ENCODE measurements around the gene MARK4. TPM values are rescaled to one million over a fixed set of nuclear protein-coding genes. Genes with fewer than 3 reads are reported as not detected.

The MARK4 gene
- total and polyA plus RNA-seq, 12 donors: 5.6 to 53.3 (median 26.6) TPM

DNA sequence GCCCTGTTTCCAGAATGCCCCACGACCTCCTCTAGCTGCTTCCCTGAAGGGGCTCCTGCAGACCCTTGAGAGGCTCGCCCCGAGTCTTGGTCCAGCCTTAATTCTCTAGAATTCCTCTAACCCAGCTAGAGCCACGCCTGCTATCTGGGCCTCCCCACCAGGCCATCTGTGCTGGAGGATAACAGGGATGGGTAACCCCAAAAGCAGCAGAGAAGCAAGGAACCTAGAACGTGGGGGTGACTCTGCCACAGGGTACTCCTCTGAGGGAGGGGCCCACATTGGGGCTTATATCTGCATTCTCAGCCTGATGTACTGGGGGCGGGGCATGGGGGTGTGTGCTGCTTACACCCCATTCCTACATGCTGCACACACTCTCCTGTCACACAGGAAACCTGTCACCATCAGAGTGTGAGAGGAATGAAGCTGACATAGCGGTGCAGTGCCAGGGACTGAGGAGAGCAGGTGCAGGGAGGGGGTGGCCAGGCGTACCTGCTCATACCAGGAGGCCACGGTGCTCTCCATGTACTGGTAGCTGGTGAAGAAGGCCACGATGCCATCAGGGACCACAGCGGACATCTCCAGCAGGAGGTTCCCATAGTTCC, 103.3 kb downstream of the MARK4 start:
- no peak overlapping the region for H3K27ac ChIP-seq

More for the DNA sequence above, 103.3 kb downstream of the MARK4 start:
- no peak overlapping the region for H3K4me3 ChIP-seq
- intact Hi-C loops (cut with DNase I): loop anchor here in 1 of 2 donors (10.0 kb wide), 1 partner anchor 340 kb away; no protein-coding TSS in a partner anchor
- no peaks in the 10 kb centered on the region for H3K27me3 ChIP-seq
- peaks cover 0 to 30% of the 10 kb centered on the region in 2 donors for H3K36me3 ChIP-seq (replicated peaks in 1 of 2)
- H3K9me3 ChIP-seq (replicated peaks in 1 of 3): no peaks in the 10 kb centered on the region
- no peak for DNase-seq
- 94 to 97% (median 96%) methylated on average over 11 of the region's 11 CpGs for WGBS, 4 donors
- TF ChIP-seq POLR2A (IDR thresholded peaks at IDR 0.05): no peak
- TF ChIP-seq, protein P1, sequence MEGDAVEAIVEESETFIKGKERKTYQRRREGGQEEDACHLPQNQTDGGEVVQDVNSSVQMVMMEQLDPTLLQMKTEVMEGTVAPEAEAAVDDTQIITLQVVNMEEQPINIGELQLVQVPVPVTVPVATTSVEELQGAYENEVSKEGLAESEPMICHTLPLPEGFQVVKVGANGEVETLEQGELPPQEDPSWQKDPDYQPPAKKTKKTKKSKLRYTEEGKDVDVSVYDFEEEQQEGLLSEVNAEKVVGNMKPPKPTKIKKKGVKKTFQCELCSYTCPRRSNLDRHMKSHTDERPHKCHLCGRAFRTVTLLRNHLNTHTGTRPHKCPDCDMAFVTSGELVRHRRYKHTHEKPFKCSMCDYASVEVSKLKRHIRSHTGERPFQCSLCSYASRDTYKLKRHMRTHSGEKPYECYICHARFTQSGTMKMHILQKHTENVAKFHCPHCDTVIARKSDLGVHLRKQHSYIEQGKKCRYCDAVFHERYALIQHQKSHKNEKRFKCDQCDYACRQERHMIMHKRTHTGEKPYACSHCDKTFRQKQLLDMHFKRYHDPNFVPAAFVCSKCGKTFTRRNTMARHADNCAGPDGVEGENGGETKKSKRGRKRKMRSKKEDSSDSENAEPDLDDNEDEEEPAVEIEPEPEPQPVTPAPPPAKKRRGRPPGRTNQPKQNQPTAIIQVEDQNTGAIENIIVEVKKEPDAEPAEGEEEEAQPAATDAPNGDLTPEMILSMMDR (IDR thresholded peaks at IDR 0.05): no peak
- H3K4me1 ChIP-seq (replicated peaks in 1 of 2): no peaks in the 10 kb centered on the region

Other genes starting within 250 kb of the MARK4 start
- 10 to 100 TPM in 7 of 9 donors, 1 to 10 TPM in 2; 2.0 to 39.1 (median 11.6) TPM for gene RELB, start 249.8 kb upstream of the MARK4 start, total RNA-seq
- 10 to 100 TPM in 2 of 3 donors, 1 to 10 TPM in 1; 3.9 to 17.7 (median 12.4) TPM for gene RELB, start 249.8 kb upstream of the MARK4 start, polyA plus RNA-seq
- 100 to 1,000 TPM in 1 of 9 donors, 10 to 100 TPM in 8; 19.8 to 137 (median 53.7) TPM for gene CLASRP, start 212.2 kb upstream of the MARK4 start, total RNA-seq
- gene CLASRP, start 212.2 kb upstream of the MARK4 start, polyA plus RNA-seq: 100 to 1,000 TPM in 2 of 3 donors, 10 to 100 TPM in 1; 39.8 to 730 (median 246) TPM
- gene ZNF296, start 174.8 kb upstream of the MARK4 start, total RNA-seq: 1 to 10 TPM in 2 of 9 donors, under 1 TPM in 6, not detected in 1; 0.06 to 1.3 (median 0.68) TPM
- 10 to 100 TPM in 1 of 3 donors, 1 to 10 TPM in 1, not detected in 1; 2.5 to 13.2 TPM for gene ZNF296, start 174.8 kb upstream of the MARK4 start, polyA plus RNA-seq
- 10 to 100 TPM in 7 of 9 donors, 1 to 10 TPM in 2; 4.0 to 24.9 (median 14.6) TPM for gene GEMIN7, start 172.0 kb upstream of the MARK4 start, total RNA-seq
- gene GEMIN7, start 172.0 kb upstream of the MARK4 start, polyA plus RNA-seq: 10 to 100 TPM; 11.3 to 29.0 (median 23.9) TPM
- gene PPP1R37, start 158.1 kb upstream of the MARK4 start, total RNA-seq: 10 to 100 TPM; 24.3 to 86.7 (median 53.1) TPM
- gene PPP1R37, start 158.1 kb upstream of the MARK4 start, polyA plus RNA-seq: 100 to 1,000 TPM in 1 of 3 donors, 10 to 100 TPM in 2; 16.4 to 244 (median 45.4) TPM
- gene NKPD1, start 90.3 kb upstream of the MARK4 start, total RNA-seq: 1 to 10 TPM in 1 of 9 donors, under 1 TPM in 7, not detected in 1; 0.06 to 1.1 (median 0.27) TPM
- under 1 TPM in 2 of 3 donors, not detected in 1; 0.13 to 0.16 TPM for gene NKPD1, start 90.3 kb upstream of the MARK4 start, polyA plus RNA-seq
- 10 to 100 TPM; 24.6 to 71.4 (median 36.7) TPM for gene TRAPPC6A, start 73.0 kb upstream of the MARK4 start, total RNA-seq
- gene TRAPPC6A, start 73.0 kb upstream of the MARK4 start, polyA plus RNA-seq: 10 to 100 TPM in 2 of 3 donors, 1 to 10 TPM in 1; 5.1 to 41.7 (median 34.3) TPM
- 10 to 100 TPM in 8 of 9 donors, 1 to 10 TPM in 1; 2.8 to 25.5 (median 18.4) TPM for gene BLOC1S3, start 72.5 kb upstream of the MARK4 start, total RNA-seq
- gene BLOC1S3, start 72.5 kb upstream of the MARK4 start, polyA plus RNA-seq: 10 to 100 TPM in 1 of 3 donors, 1 to 10 TPM in 2; 3.9 to 11.9 (median 4.1) TPM
- 10 to 100 TPM in 8 of 9 donors, 1 to 10 TPM in 1; 3.3 to 26.4 (median 16.4) TPM for gene EXOC3L2, start 5.9 kb upstream of the MARK4 start, total RNA-seq
- 10 to 100 TPM in 2 of 3 donors, 1 to 10 TPM in 1; 2.1 to 24.6 (median 10.9) TPM for gene EXOC3L2, start 5.9 kb upstream of the MARK4 start, polyA plus RNA-seq
- 10 to 100 TPM in 1 of 9 donors, 1 to 10 TPM in 1, under 1 TPM in 2, not detected in 5; 0.33 to 51.3 (median 0.84) TPM for gene CKM, start 71.6 kb downstream of the MARK4 start, total RNA-seq
- gene CKM, start 71.6 kb downstream of the MARK4 start, polyA plus RNA-seq: 1 to 10 TPM in 2 of 3 donors, not detected in 1; 1.5 to 2.7 TPM
- under 1 TPM in 3 of 9 donors, not detected in 6; 0.17 to 0.30 (median 0.28) TPM for gene KLC3, start 89.5 kb downstream of the MARK4 start, total RNA-seq
- under 1 TPM in 2 of 3 donors, not detected in 1; 0.16 to 0.17 TPM for gene KLC3, start 89.5 kb downstream of the MARK4 start, polyA plus RNA-seq
- 10 to 100 TPM; 10.1 to 31.9 (median 26.6) TPM for gene ERCC2, start 119.3 kb downstream of the MARK4 start, total RNA-seq
- gene ERCC2, start 119.3 kb downstream of the MARK4 start, polyA plus RNA-seq: 10 to 100 TPM; 19.6 to 53.3 (median 31.3) TPM
- 10 to 100 TPM in 8 of 9 donors, 1 to 10 TPM in 1; 1.7 to 55.7 (median 35.2) TPM for gene PPP1R13L, start 153.8 kb downstream of the MARK4 start, total RNA-seq
- 10 to 100 TPM; 11.9 to 95.2 (median 35.2) TPM for gene PPP1R13L, start 153.8 kb downstream of the MARK4 start, polyA plus RNA-seq
- 1 to 10 TPM; 3.6 to 9.2 (median 6.6) TPM for gene POLR1G, start 155.4 kb downstream of the MARK4 start, total RNA-seq
- 10 to 100 TPM in 1 of 3 donors, 1 to 10 TPM in 2; 3.1 to 11.3 (median 9.5) TPM for gene POLR1G, start 155.4 kb downstream of the MARK4 start, polyA plus RNA-seq
- 100 to 1,000 TPM in 2 of 9 donors, 10 to 100 TPM in 7; 63.6 to 107 (median 86.1) TPM for gene ERCC1, start 172.6 kb downstream of the MARK4 start, total RNA-seq
- 10 to 100 TPM; 62.9 to 89.2 (median 87.0) TPM for gene ERCC1, start 172.6 kb downstream of the MARK4 start, polyA plus RNA-seq
- 10 to 100 TPM in 1 of 9 donors, 1 to 10 TPM in 8; 1.0 to 21.7 (median 3.0) TPM for gene FOSB, start 216.7 kb downstream of the MARK4 start, total RNA-seq
- 10 to 100 TPM in 1 of 3 donors, 1 to 10 TPM in 1, under 1 TPM in 1; 0.95 to 11.1 (median 4.3) TPM for gene FOSB, start 216.7 kb downstream of the MARK4 start, polyA plus RNA-seq
- 10 to 100 TPM in 7 of 9 donors, 1 to 10 TPM in 2; 7.7 to 65.8 (median 19.9) TPM for gene RTN2, start 245.8 kb downstream of the MARK4 start, total RNA-seq
- gene RTN2, start 245.8 kb downstream of the MARK4 start, polyA plus RNA-seq: 10 to 100 TPM in 1 of 3 donors, 1 to 10 TPM in 2; 4.8 to 11.8 (median 7.4) TPM
- 1 to 10 TPM in 6 of 9 donors, under 1 TPM in 1, not detected in 2; 0.33 to 2.5 (median 1.4) TPM for gene PPM1N, start 247.2 kb downstream of the MARK4 start, total RNA-seq
- 1 to 10 TPM in 2 of 3 donors, under 1 TPM in 1; 0.99 to 3.7 (median 1.7) TPM for gene PPM1N, start 247.2 kb downstream of the MARK4 start, polyA plus RNA-seq

Data from adrenal gland (tissue), 12 donors.